Measurements from ENCODE around the gene SLC38A11. TPM values are rescaled to one million over a fixed set of nuclear protein-coding genes. Genes with fewer than 3 reads are reported as not detected.
A peak's percentile ranks its signal among the peaks of the same experiment; 100 is the strongest.

Gene SLC38A11
- total and polyA plus RNA-seq, 2 of the 13 experiments (the other 11 are each of a cell fraction or from before 2014, with no cell fraction given) = 14.0 to 14.3 TPM

- TF ChIP-seq AHDC1 (CRISPR knock-in tag; IDR thresholded peaks at IDR 0.05; ENCODE audit: borderline replicate concordance) (peak; percentile 66; the same call in 1 of the 2 replicates), ZHX1 (CRISPR knock-in tag; IDR thresholded peaks at IDR 0.05; ENCODE audit: low read depth) (no peak), PREB (CRISPR knock-in tag; IDR thresholded peaks at IDR 0.05) (no peak), HCFC1 (IDR thresholded peaks at IDR 0.05; ENCODE audit: low read depth, low read length) (no peak), HNF4G (IDR thresholded peaks at IDR 0.05; ENCODE audit: borderline replicate concordance, low read depth, low read length) (peak; percentile 71; the same call in 1 of the 2 replicates), HNF4G (CRISPR knock-in tag; IDR thresholded peaks at IDR 0.05; ENCODE audit: borderline replicate concordance, low read depth) (peak; percentile 6; the same call in 1 of the 2 replicates), ELK4 (CRISPR knock-in tag; IDR thresholded peaks at IDR 0.05; ENCODE audit: borderline replicate concordance) (no peak), SIX1 (CRISPR knock-in tag; IDR thresholded peaks at IDR 0.05; ENCODE audit: borderline replicate concordance) (peak; percentile 56; the same call in 1 of the 2 replicates), ZMYM4 (CRISPR knock-in tag; IDR thresholded peaks at IDR 0.05) (peak; percentile 93)
- TF ChIP-seq, protein P1, sequence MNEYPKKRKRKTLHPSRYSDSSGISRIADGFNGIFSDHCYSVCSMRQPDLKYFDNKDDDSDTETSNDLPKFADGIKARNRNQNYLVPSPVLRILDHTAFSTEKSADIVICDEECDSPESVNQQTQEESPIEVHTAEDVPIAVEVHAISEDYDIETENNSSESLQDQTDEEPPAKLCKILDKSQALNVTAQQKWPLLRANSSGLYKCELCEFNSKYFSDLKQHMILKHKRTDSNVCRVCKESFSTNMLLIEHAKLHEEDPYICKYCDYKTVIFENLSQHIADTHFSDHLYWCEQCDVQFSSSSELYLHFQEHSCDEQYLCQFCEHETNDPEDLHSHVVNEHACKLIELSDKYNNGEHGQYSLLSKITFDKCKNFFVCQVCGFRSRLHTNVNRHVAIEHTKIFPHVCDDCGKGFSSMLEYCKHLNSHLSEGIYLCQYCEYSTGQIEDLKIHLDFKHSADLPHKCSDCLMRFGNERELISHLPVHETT (CRISPR knock-in tag; conservative IDR thresholded peaks at IDR 0.05) = no peak
Measured at GRCh38 chr2:164875334-164876205, 79.8 kb downstream of the SLC38A11 start (continued).

Data from HepG2 (cell line).